Uterus (tissue), 2 donors: ENCODE data around the gene STIM2.

Experiments used
- CTCF ChIP-seq, 4 experiments: fragments of 200-600 bp in 2 of 4; fragments of 450-650 bp in 2 of 4; sonication (generic) in 2 of 4; IDR thresholded peaks; one replicate each; pipeline ENCODE4 v1.5.1; 2016 to 2019; ENCODE audit warnings: antibody characterized with exemption in 4 of 4, mild to moderate bottlenecking in 2 of 4, moderate library complexity in 1 of 4
- POLR2A ChIP-seq, 2 donors: fragments of 450-650 bp; IDR thresholded peaks; one replicate each; pipeline ENCODE4 v1.6.1; 2016; ENCODE audit warnings: antibody characterized with exemption in 2 of 2, mild to moderate bottlenecking in 1 of 2, moderate library complexity in 1 of 2

- TF ChIP-seq CTCF (IDR thresholded peaks at IDR 0.05) = no peak
- TF ChIP-seq POLR2A (IDR thresholded peaks at IDR 0.05) = no peak
Observed at GRCh38 chr4:26912069-26912468, 51.4 kb downstream of the STIM2 start.
